Measurements from ENCODE around the gene EIF2B2. TPM values are rescaled to one million over a fixed set of nuclear protein-coding genes. Genes with fewer than 3 reads are reported as not detected.

Gene EIF2B2
- total and polyA plus RNA-seq, 10 of the 15 experiments (the other 5 are each of a cell fraction or from before 2014, with no cell fraction given), result 17.4 to 168 (median 65.5) TPM

- TF ChIP-seq ZBTB4 (CRISPR knock-in tag; IDR thresholded peaks at IDR 0.05) (no peak), HDAC2 (IDR thresholded peaks at IDR 0.05) (no peak), ETV6 (conservative IDR thresholded peaks at IDR 0.05 in 1 of 2, IDR thresholded peaks at IDR 0.05 in 1 of 2; ENCODE audit: borderline replicate concordance in 1 of 2, low read depth in 1 of 2) (no peak), SIN3A (IDR thresholded peaks at IDR 0.05; ENCODE audit: low read depth, low read length) (no peak), EGR1 (IDR thresholded peaks at IDR 0.05; ENCODE audit: borderline replicate concordance in 1 of 2, low read depth in 2 of 2, low read length in 2 of 2) (no peak)
Measured at GRCh38 chr14:75060420-75060819, 57.7 kb downstream of the EIF2B2 start (continued).

Small RNAs within 50 kb of the gene (small RNA-seq; reads per million reads assigned to genes)
- gene RNU6-689P, result not detected

Other genes starting within 250 kb of the EIF2B2 start
Only the 7 nearest of the 10 such genes appear.
- 64.7 and 67.0 TPM in 2 replicates for gene DLST, start 121.0 kb upstream of the EIF2B2 start, total RNA-seq (2014; rRNA removed)
- gene DLST, start 121.0 kb upstream of the EIF2B2 start, total RNA-seq (2014; rRNA removed; fragmentation: Illumina TruSeq; extraction: Trizol), result 68.3 and 72.9 TPM in 2 replicates
- 118 and 126 TPM in 2 replicates for gene DLST, start 121.0 kb upstream of the EIF2B2 start, total RNA-seq (2021)
- 127 and 141 TPM in 2 replicates for gene DLST, start 121.0 kb upstream of the EIF2B2 start, polyA plus RNA-seq (2011; rRNA removed)
- gene DLST, start 121.0 kb upstream of the EIF2B2 start, polyA plus RNA-seq (2014; fragmentation: Illumina TruSeq; extraction: Trizol), result 116 and 119 TPM in 2 replicates
- 10 to 100 TPM in 1 of 2 experiments, 1 to 10 TPM in 1; 2.9 to 12.2 TPM for gene DLST, start 121.0 kb upstream of the EIF2B2 start, polyA plus RNA-seq (2014; fragmentation: Nextera tagmentation; extraction: Ambion mirVana)
- gene DLST, start 121.0 kb upstream of the EIF2B2 start, polyA plus RNA-seq (2014; rRNA removed), result 113 and 116 TPM in 2 replicates
- 10 to 100 TPM; 10.8 to 14.9 TPM for gene DLST, start 121.0 kb upstream of the EIF2B2 start, polyA plus RNA-seq (2016; fragmentation: Nextera tagmentation; extraction: Ambion mirVana)
- gene RPS6KL1, start 79.7 kb upstream of the EIF2B2 start, total RNA-seq (2014; rRNA removed), result 3.5 and 4.7 TPM in 2 replicates
- gene RPS6KL1, start 79.7 kb upstream of the EIF2B2 start, total RNA-seq (2014; rRNA removed; fragmentation: Illumina TruSeq; extraction: Trizol), result 1.9 and 2.1 TPM in 2 replicates
- gene RPS6KL1, start 79.7 kb upstream of the EIF2B2 start, total RNA-seq (2021), result 2.8 and 4.2 TPM in 2 replicates
- gene RPS6KL1, start 79.7 kb upstream of the EIF2B2 start, polyA plus RNA-seq (2011; rRNA removed), result 0.04 and 0.14 TPM in 2 replicates
- gene RPS6KL1, start 79.7 kb upstream of the EIF2B2 start, polyA plus RNA-seq (2014; fragmentation: Illumina TruSeq; extraction: Trizol), result 0.54 and 2.1 TPM in 2 replicates
- gene RPS6KL1, start 79.7 kb upstream of the EIF2B2 start, polyA plus RNA-seq (2014; fragmentation: Nextera tagmentation; extraction: Ambion mirVana), result under 1 TPM; 0.23 to 0.73 TPM
- gene RPS6KL1, start 79.7 kb upstream of the EIF2B2 start, polyA plus RNA-seq (2014; rRNA removed), result 3.4 and 4.2 TPM in 2 replicates
- gene RPS6KL1, start 79.7 kb upstream of the EIF2B2 start, polyA plus RNA-seq (2016; fragmentation: Nextera tagmentation; extraction: Ambion mirVana), result 1 to 10 TPM; 1.3 to 2.0 TPM
- gene PGF, start 47.3 kb upstream of the EIF2B2 start, total RNA-seq (2014; rRNA removed), result 0.76 and 0.79 TPM in 2 replicates
- 0.40 and 0.46 TPM in 2 replicates for gene PGF, start 47.3 kb upstream of the EIF2B2 start, total RNA-seq (2014; rRNA removed; fragmentation: Illumina TruSeq; extraction: Trizol)
- 1.0 and 1.1 TPM in 2 replicates for gene PGF, start 47.3 kb upstream of the EIF2B2 start, total RNA-seq (2021)
- 2.4 and 5.5 TPM in 2 replicates for gene PGF, start 47.3 kb upstream of the EIF2B2 start, polyA plus RNA-seq (2011; rRNA removed)
- 0.27 and 0.32 TPM in 2 replicates for gene PGF, start 47.3 kb upstream of the EIF2B2 start, polyA plus RNA-seq (2014; fragmentation: Illumina TruSeq; extraction: Trizol)
- gene PGF, start 47.3 kb upstream of the EIF2B2 start, polyA plus RNA-seq (2014; fragmentation: Nextera tagmentation; extraction: Ambion mirVana), result under 1 TPM; 0.11 to 0.16 TPM
- 0.46 and 0.66 TPM in 2 replicates for gene PGF, start 47.3 kb upstream of the EIF2B2 start, polyA plus RNA-seq (2014; rRNA removed)
- gene PGF, start 47.3 kb upstream of the EIF2B2 start, polyA plus RNA-seq (2016; fragmentation: Nextera tagmentation; extraction: Ambion mirVana), result 1 to 10 TPM; 3.5 to 4.2 TPM
- 17.1 and 24.5 TPM in 2 replicates for gene MLH3, start 48.5 kb downstream of the EIF2B2 start, total RNA-seq (2014; rRNA removed)
- 29.8 and 31.2 TPM in 2 replicates for gene MLH3, start 48.5 kb downstream of the EIF2B2 start, total RNA-seq (2014; rRNA removed; fragmentation: Illumina TruSeq; extraction: Trizol)
- gene MLH3, start 48.5 kb downstream of the EIF2B2 start, total RNA-seq (2021), result 22.4 and 23.8 TPM in 2 replicates
- 26.8 and 34.2 TPM in 2 replicates for gene MLH3, start 48.5 kb downstream of the EIF2B2 start, polyA plus RNA-seq (2011; rRNA removed)
- 21.3 and 31.2 TPM in 2 replicates for gene MLH3, start 48.5 kb downstream of the EIF2B2 start, polyA plus RNA-seq (2014; fragmentation: Illumina TruSeq; extraction: Trizol)
- 10 to 100 TPM; 17.9 to 23.4 TPM for gene MLH3, start 48.5 kb downstream of the EIF2B2 start, polyA plus RNA-seq (2014; fragmentation: Nextera tagmentation; extraction: Ambion mirVana)
- gene MLH3, start 48.5 kb downstream of the EIF2B2 start, polyA plus RNA-seq (2014; rRNA removed), result 12.6 and 13.0 TPM in 2 replicates
- 10 to 100 TPM; 15.1 to 15.8 TPM for gene MLH3, start 48.5 kb downstream of the EIF2B2 start, polyA plus RNA-seq (2016; fragmentation: Nextera tagmentation; extraction: Ambion mirVana)
- 25.3 and 26.3 TPM in 2 replicates for gene ACYP1, start 61.1 kb downstream of the EIF2B2 start, total RNA-seq (2014; rRNA removed)
- gene ACYP1, start 61.1 kb downstream of the EIF2B2 start, total RNA-seq (2014; rRNA removed; fragmentation: Illumina TruSeq; extraction: Trizol), result 25.3 and 30.5 TPM in 2 replicates
- gene ACYP1, start 61.1 kb downstream of the EIF2B2 start, total RNA-seq (2021), result 14.9 and 18.2 TPM in 2 replicates
- 52.6 and 80.6 TPM in 2 replicates for gene ACYP1, start 61.1 kb downstream of the EIF2B2 start, polyA plus RNA-seq (2011; rRNA removed)
- 28.6 and 31.7 TPM in 2 replicates for gene ACYP1, start 61.1 kb downstream of the EIF2B2 start, polyA plus RNA-seq (2014; fragmentation: Illumina TruSeq; extraction: Trizol)
- 10 to 100 TPM; 48.5 to 49.4 TPM for gene ACYP1, start 61.1 kb downstream of the EIF2B2 start, polyA plus RNA-seq (2014; fragmentation: Nextera tagmentation; extraction: Ambion mirVana)
- gene ACYP1, start 61.1 kb downstream of the EIF2B2 start, polyA plus RNA-seq (2014; rRNA removed), result 30.7 and 38.6 TPM in 2 replicates
- 10 to 100 TPM; 49.8 TPM for gene ACYP1, start 61.1 kb downstream of the EIF2B2 start, polyA plus RNA-seq (2016; fragmentation: Nextera tagmentation; extraction: Ambion mirVana)
- 1.8 and 2.2 TPM in 2 replicates for gene ZC2HC1C, start 66.7 kb downstream of the EIF2B2 start, total RNA-seq (2014; rRNA removed)
- gene ZC2HC1C, start 66.7 kb downstream of the EIF2B2 start, total RNA-seq (2014; rRNA removed; fragmentation: Illumina TruSeq; extraction: Trizol), result 1.8 and 2.0 TPM in 2 replicates
- 1.1 and 1.7 TPM in 2 replicates for gene ZC2HC1C, start 66.7 kb downstream of the EIF2B2 start, total RNA-seq (2021)
- 0.71 and 0.92 TPM in 2 replicates for gene ZC2HC1C, start 66.7 kb downstream of the EIF2B2 start, polyA plus RNA-seq (2011; rRNA removed)
- gene ZC2HC1C, start 66.7 kb downstream of the EIF2B2 start, polyA plus RNA-seq (2014; fragmentation: Illumina TruSeq; extraction: Trizol), result 0.90 and 1.2 TPM in 2 replicates
- gene ZC2HC1C, start 66.7 kb downstream of the EIF2B2 start, polyA plus RNA-seq (2014; fragmentation: Nextera tagmentation; extraction: Ambion mirVana), result 1 to 10 TPM; 1.3 to 1.4 TPM
- 1.7 and 2.4 TPM in 2 replicates for gene ZC2HC1C, start 66.7 kb downstream of the EIF2B2 start, polyA plus RNA-seq (2014; rRNA removed)
- gene ZC2HC1C, start 66.7 kb downstream of the EIF2B2 start, polyA plus RNA-seq (2016; fragmentation: Nextera tagmentation; extraction: Ambion mirVana), result 1 to 10 TPM; 2.9 to 3.7 TPM
- gene NEK9, start 124.1 kb downstream of the EIF2B2 start, total RNA-seq (2014; rRNA removed), result 39.8 and 48.1 TPM in 2 replicates
- gene NEK9, start 124.1 kb downstream of the EIF2B2 start, total RNA-seq (2014; rRNA removed; fragmentation: Illumina TruSeq; extraction: Trizol), result 24.7 and 26.9 TPM in 2 replicates
- 78.8 and 83.0 TPM in 2 replicates for gene NEK9, start 124.1 kb downstream of the EIF2B2 start, total RNA-seq (2021)
- 51.3 and 60.0 TPM in 2 replicates for gene NEK9, start 124.1 kb downstream of the EIF2B2 start, polyA plus RNA-seq (2011; rRNA removed)
- 43.0 and 55.3 TPM in 2 replicates for gene NEK9, start 124.1 kb downstream of the EIF2B2 start, polyA plus RNA-seq (2014; fragmentation: Illumina TruSeq; extraction: Trizol)
- 10 to 100 TPM in 1 of 2 experiments, 1 to 10 TPM in 1; 6.0 to 15.7 TPM for gene NEK9, start 124.1 kb downstream of the EIF2B2 start, polyA plus RNA-seq (2014; fragmentation: Nextera tagmentation; extraction: Ambion mirVana)
- gene NEK9, start 124.1 kb downstream of the EIF2B2 start, polyA plus RNA-seq (2014; rRNA removed), result 61.9 and 64.5 TPM in 2 replicates
- 10 to 100 TPM; 43.4 to 46.1 TPM for gene NEK9, start 124.1 kb downstream of the EIF2B2 start, polyA plus RNA-seq (2016; fragmentation: Nextera tagmentation; extraction: Ambion mirVana)

Data from GM12878 (cell line).